ENCODE results near the gene CFD.
"Not testable (repeated sequence)": the region's sequence is repeated elsewhere in the genome, so short reads cannot be mapped to it uniquely, and the experiment has no call there.

CFD gene

GRCh38 chr19:858868-859843 lies at the start of gene CFD:
Gene CFD (plus strand): TSS chr19:859664. CDS start chr19:859690, 26 bp downstream.
- DNase-seq = peak; percentile 40

GRCh38 chr19:810077-810855 lies 49.2 kb upstream of the CFD start:
- DNase-seq = no peak

GRCh38 chr19:810883-811489 lies 48.5 kb upstream of the CFD start:
- no peak for DNase-seq

- DNase-seq = no peak
Measured at GRCh38 chr19:811506-812048, 47.9 kb upstream of the CFD start.

GRCh38 chr19:812049-812746 lies 47.3 kb upstream of the CFD start:
- no peak for DNase-seq

GRCh38 chr19:812747-813218 lies 46.7 kb upstream of the CFD start:
- no peak for DNase-seq

- no peak for DNase-seq
Measured at GRCh38 chr19:813219-814151, 46.0 kb upstream of the CFD start.

- no peak for DNase-seq
Measured at GRCh38 chr19:814152-815078, 45.0 kb upstream of the CFD start.

- no peak for DNase-seq
Measured at GRCh38 chr19:815079-815774, 44.2 kb upstream of the CFD start.

- no peak for DNase-seq
Measured at GRCh38 chr19:815775-816499, 43.5 kb upstream of the CFD start.

GRCh38 chr19:816500-816857 lies 43.0 kb upstream of the CFD start:
- DNase-seq = no peak

- not testable (repeated sequence) for DNase-seq
Measured at GRCh38 chr19:820212-820611, 39.3 kb upstream of the CFD start.

- DNase-seq = no peak
Measured at GRCh38 chr19:821231-821824, 38.1 kb upstream of the CFD start.

- no peak for DNase-seq
Measured at GRCh38 chr19:821825-822503, 37.5 kb upstream of the CFD start, which contains the start of gene PLPPR3. Gene PLPPR3 (minus strand): TSS chr19:821955. CDS start chr19:821559, 396 bp downstream.

- DNase-seq = no peak
Measured at GRCh38 chr19:823565-824121, 35.8 kb upstream of the CFD start.

- peak; percentile 82 for DNase-seq
Measured at GRCh38 chr19:824885-825284, 34.6 kb upstream of the CFD start.
